NCI-H510A treated with DMSO at 0.1 percent for 48 hours (cell line): Measurements from ENCODE around the gene CRBN.

Source experiments
- DNase-seq: peaks from one replicate; lab custom pipeline; 2025; lab: John Stamatoyannopoulos, UW

CRBN gene

DNA sequence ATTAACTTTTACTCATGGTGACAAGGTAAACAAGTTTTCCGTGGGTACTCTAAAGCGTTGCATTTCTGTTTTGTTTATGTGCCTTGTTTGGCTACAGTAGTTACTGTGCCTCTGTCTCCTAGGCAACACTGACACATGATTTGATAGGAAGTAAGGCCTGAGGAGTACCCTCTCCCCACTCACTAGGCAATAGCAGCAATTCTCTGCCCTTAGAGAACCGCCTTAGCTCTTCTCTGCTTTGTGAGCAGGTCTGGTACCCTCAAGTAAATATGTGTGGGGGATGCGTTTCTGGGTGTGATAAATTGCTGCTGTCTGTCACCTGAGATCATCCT, 69.2 kb downstream of the CRBN start, which contains the start of gene IL5RA:
IL5RA (minus strand) TSS at position 76 of the 332 bp plus-strand sequence. CDS start 5,390 bp downstream, outside the sequence.
- DNase-seq: peak; percentile 46

DNA sequence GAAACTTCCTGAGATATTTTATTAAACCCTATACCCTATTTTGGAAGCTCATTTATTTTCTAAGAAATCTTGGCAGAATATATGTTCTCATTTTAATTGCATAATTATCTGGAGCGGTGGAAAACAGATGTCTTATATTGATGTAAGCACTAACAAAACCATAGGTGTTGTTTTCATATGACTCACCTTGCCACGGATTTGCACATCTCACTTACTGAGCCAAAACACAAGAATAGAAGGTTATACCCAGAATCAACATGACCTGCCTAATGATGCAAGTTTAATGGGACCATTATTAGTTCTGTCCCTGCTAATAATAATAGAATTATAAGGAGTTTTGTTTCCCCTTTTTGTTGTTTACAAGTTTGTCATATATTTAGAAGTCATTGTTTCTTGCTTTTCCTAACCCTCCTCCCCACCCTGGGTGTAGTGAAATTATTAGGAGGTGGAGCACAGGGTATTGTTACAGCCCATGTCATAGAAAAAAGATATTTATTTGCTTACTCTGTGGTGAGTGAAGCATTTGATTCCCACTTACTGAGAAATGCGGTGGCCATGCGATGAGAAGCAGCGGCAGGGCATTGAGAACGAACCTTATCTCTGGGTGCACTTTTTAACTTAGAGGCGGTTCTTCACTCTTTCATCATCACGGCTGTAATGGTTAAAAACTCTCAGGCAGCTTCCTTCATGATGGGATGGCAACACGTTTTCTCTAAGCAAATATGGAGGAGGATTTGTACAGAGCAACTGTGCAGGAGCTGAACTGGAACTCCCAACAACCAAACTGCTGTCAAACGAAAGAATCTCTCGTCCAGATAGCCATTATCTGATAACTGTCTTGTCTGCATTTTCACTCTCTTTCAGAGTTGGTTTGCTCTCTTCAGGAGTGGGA, 69.8 kb downstream of the CRBN start:
- peak; percentile 46 for DNase-seq

DNA sequence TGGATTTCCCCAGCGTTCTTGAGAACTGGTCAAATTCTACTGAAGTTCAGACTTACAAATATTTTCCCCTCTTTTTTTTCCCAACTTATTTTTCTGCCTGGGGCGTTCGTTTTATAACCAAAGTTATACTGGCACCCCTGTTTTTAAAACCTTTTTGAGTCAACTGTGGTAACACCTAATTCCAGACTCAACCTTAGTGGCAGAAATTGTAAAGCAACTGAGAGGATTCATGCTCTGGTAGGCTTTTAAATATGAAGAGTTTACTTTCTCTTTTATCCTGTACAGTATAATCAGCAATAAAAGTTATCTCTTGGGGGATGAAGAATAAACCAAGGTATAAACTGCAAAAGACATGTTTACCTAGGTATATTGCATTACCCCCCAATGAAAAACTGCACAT, 71.6 kb downstream of the CRBN start:
- no peak for DNase-seq

DNA sequence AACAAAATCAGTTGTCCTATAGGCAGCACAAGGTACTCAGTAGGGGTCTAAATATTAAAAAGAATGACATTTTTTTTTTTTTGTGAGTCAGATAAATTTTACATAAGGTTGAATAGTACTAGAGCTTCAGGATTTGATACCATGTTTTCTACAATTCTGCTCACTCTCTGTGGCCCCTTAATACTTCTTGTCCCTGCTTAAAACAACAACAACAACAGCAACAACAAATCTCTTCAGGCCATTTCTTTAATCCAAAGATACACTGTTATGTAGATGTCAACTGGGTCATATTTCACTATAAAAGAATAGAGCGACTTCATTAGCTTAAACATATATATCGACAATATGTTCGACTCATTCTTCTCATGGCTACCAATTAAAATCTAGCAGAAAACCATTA, 72.3 kb downstream of the CRBN start:
- DNase-seq: no peak

DNA sequence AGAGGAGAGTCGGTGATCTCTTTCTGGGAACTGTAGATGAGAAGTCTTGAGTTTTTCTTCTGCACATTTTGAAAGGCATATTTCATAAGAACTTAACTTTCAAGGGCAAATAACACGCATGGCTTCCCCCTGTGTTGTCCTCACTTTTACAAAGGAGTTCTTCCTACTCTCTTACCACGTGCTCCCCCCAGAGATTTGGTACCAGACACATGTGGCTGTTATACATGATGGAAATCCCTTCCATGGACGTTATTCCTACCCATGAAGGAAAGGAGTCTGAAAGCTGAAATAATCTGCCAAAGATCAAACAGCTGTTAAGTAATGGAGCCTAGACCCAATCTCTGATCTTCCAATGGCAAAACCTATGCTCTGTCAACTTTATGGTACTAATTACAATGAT, 73.7 kb downstream of the CRBN start:
- DNase-seq: no peak

DNA sequence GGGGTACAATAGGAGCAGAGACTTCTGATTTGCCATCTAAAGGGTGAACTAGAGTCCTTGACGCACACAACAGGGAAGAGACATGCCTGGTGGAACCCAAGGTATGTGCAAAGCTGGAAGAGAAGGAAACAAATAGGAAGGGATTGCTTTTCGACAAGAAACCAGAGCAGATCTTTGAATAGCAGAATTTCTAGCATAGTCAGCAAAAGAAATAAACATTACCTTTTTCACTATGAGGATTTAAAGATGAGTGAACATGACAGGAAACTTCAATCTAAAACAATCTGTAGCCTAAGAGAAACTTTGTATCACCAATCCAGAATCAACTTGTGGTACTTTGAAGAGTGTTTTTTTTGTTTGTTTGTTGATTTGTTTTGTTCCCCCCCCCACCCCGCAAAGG, 74.2 kb downstream of the CRBN start:
- DNase-seq: no peak

DNA sequence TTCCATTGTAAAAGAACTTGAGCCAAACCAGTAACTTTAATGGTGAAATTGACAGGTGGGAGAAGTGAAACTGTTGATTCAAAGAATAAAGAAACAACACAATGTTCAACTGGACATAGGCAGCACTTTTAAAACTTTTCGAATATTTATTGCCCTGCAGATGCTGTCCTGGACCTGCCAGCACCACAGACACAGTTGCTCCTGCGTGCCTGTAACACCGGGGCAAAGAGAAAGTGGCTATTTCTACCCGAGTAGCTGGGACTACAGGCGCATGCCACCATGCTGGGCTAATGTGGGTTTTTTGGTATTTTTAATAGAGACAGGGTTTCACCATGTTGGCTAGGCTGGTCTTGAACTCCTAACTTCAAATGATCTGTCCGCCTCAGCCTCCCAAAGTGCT, 76.7 kb downstream of the CRBN start:
- no peak for DNase-seq

DNA sequence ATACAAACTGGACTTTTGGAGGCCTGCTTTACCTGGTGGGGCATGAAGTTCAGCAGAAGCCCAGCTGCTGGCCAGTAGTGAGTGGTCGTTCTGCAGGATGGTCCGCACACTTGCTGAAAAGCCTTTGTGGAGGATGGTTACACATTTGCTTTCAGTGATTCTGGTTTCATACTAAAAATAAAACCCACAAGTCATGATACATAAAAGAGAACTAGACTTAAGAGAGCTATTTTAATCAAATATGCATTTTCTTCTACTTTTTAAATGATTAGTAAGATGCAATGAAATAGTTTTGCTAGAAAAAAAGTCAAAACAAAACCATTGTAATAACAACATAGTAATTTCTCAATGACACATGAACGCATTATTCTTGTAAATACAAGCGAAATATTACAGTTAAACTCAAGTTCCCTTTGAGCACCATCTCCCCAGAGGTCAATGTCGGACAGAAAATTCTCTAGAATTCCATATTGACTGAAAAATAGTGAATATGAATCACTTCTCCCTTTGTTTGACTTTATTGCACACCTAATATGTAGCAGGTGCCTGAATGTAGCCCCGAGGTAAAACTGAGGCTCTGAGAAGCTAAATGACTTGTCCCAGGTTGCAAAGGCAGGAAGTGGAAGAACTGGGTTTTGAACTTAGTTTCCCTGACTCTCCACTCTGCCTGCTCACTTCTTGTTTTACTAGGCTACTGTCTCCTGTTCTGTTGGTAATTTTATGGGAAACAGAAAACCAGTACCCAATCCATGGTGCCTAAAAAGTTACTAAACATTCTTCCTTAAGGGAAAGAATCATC, 77.6 kb downstream of the CRBN start:
- DNase-seq: no peak
